ENCODE measurements around the gene CEP250. TPM values are rescaled to one million over a fixed set of nuclear protein-coding genes. Genes with fewer than 3 reads are reported as not detected.

CEP250 gene
- total RNA-seq, 1 experiment from 2014 or later: 42.3 TPM

DNA sequence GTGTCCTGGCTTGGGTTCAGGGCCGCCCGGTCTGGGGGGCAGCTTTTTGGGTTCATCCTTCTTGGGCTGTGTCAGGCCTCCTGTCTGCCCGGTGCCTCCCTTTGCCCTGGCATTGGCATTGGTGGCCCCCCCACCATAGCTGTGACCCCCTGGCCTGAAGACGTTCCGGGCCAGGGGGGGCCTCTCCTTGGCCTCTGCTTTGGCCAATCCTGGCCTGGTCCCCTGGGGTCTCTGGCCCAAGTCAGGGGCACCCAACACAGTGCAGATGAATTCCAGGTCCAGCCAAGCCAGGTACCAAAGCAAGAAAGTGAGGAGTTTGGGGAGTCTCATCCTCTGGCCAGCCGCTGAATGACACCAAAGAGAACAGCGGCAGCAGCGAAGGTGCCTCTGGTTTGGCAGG lies 17.8 kb upstream of the CEP250 start (continued):
- TF ChIP-seq, protein P1, sequence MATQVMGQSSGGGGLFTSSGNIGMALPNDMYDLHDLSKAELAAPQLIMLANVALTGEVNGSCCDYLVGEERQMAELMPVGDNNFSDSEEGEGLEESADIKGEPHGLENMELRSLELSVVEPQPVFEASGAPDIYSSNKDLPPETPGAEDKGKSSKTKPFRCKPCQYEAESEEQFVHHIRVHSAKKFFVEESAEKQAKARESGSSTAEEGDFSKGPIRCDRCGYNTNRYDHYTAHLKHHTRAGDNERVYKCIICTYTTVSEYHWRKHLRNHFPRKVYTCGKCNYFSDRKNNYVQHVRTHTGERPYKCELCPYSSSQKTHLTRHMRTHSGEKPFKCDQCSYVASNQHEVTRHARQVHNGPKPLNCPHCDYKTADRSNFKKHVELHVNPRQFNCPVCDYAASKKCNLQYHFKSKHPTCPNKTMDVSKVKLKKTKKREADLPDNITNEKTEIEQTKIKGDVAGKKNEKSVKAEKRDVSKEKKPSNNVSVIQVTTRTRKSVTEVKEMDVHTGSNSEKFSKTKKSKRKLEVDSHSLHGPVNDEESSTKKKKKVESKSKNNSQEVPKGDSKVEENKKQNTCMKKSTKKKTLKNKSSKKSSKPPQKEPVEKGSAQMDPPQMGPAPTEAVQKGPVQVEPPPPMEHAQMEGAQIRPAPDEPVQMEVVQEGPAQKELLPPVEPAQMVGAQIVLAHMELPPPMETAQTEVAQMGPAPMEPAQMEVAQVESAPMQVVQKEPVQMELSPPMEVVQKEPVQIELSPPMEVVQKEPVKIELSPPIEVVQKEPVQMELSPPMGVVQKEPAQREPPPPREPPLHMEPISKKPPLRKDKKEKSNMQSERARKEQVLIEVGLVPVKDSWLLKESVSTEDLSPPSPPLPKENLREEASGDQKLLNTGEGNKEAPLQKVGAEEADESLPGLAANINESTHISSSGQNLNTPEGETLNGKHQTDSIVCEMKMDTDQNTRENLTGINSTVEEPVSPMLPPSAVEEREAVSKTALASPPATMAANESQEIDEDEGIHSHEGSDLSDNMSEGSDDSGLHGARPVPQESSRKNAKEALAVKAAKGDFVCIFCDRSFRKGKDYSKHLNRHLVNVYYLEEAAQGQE (IDR thresholded peaks at IDR 0.05; ENCODE audit: low read depth): no peak
- no peak for TF ChIP-seq FOSL1 (IDR thresholded peaks at IDR 0.05; ENCODE audit: low read depth)
- TF ChIP-seq, protein P2, sequence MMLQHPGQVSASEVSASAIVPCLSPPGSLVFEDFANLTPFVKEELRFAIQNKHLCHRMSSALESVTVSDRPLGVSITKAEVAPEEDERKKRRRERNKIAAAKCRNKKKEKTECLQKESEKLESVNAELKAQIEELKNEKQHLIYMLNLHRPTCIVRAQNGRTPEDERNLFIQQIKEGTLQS (IDR thresholded peaks at IDR 0.05): no peak

DNA sequence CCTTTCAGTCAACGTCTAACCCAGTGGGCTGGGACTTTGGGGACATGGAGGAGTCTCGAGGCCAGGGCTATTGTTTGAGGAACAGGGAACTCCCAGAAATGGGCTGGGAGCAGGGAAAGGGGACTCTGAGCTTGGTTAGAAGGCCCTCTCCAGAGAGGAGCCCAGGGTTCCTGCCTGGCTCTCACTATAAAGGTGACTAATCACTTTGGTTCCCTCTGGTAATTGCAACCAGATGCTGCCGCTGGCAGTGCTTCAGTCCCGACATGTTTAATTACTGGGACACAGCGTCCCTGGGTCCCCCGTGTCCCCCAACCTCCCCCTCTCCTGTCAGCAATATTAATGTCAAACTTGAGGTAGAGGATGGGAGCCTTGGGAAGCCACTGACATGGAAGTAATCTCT lies 12.4 kb upstream of the CEP250 start:
- H3K27ac ChIP-seq (ENCODE audit: low read depth, low read length): no peak overlapping the region
- no peaks in the 10 kb centered on the region for H3K27me3 ChIP-seq (ENCODE audit: insufficient read depth, low read length)
- H3K9me2 ChIP-seq (ENCODE audit: insufficient read depth): no peaks in the 10 kb centered on the region
- no peak for DNase-seq (ENCODE audit: low read depth, low spot score)
- ChIA-PET RAD21 (ENCODE audit: low non-redundant PET in 1 of 2, low total read pairs in 2 of 2, uncharacterized antibody in 2 of 2, unreplicated experiment in 2 of 2) (no interaction called here), POLR2A (no interaction called here), CTCF (no interaction called here)
- no peak overlapping the region for H2AFZ ChIP-seq (ENCODE audit: low read depth, low read length, poor library complexity, severe bottlenecking)
- TF ChIP-seq, protein P2 (IDR thresholded peaks at IDR 0.05): no peak
- TF ChIP-seq EZH2phosphoT487 (IDR thresholded peaks at IDR 0.05; ENCODE audit: borderline replicate concordance): no peak
- no peak for TF ChIP-seq JUND (IDR thresholded peaks at IDR 0.05)
- TF ChIP-seq FOSL1 (IDR thresholded peaks at IDR 0.05; ENCODE audit: low read depth): no peak
- TF ChIP-seq ELF1 (IDR thresholded peaks at IDR 0.05; ENCODE audit: borderline replicate concordance, low read depth): no peak
- no peak for TF ChIP-seq CEBPB (IDR thresholded peaks at IDR 0.05; ENCODE audit: low read depth)
- no peak for TF ChIP-seq RAD21 (IDR thresholded peaks at IDR 0.05; ENCODE audit: low read depth)
- no peak for TF ChIP-seq CBX3 (IDR thresholded peaks at IDR 0.05; ENCODE audit: low read depth)
- TF ChIP-seq YY1 (IDR thresholded peaks at IDR 0.05; ENCODE audit: extremely low read depth, insufficient replicate concordance, low read depth, low read length): no peak
- TF ChIP-seq EGR1 (IDR thresholded peaks at IDR 0.05; ENCODE audit: low read depth): no peak
- no peak for TF ChIP-seq ZNF274 (IDR thresholded peaks at IDR 0.05; ENCODE audit: low read depth, low read length)
- TF ChIP-seq, protein P1 (IDR thresholded peaks at IDR 0.05; ENCODE audit: low read depth): no peak
- TF ChIP-seq, protein P3, sequence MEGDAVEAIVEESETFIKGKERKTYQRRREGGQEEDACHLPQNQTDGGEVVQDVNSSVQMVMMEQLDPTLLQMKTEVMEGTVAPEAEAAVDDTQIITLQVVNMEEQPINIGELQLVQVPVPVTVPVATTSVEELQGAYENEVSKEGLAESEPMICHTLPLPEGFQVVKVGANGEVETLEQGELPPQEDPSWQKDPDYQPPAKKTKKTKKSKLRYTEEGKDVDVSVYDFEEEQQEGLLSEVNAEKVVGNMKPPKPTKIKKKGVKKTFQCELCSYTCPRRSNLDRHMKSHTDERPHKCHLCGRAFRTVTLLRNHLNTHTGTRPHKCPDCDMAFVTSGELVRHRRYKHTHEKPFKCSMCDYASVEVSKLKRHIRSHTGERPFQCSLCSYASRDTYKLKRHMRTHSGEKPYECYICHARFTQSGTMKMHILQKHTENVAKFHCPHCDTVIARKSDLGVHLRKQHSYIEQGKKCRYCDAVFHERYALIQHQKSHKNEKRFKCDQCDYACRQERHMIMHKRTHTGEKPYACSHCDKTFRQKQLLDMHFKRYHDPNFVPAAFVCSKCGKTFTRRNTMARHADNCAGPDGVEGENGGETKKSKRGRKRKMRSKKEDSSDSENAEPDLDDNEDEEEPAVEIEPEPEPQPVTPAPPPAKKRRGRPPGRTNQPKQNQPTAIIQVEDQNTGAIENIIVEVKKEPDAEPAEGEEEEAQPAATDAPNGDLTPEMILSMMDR (IDR thresholded peaks at IDR 0.05 in 2 of 3, conservative IDR thresholded peaks at IDR 0.05 in 1 of 3; ENCODE audit: borderline replicate concordance in 1 of 3, insufficient read depth in 1 of 3, low read depth in 2 of 3, low read length in 2 of 3): no peak
- TF ChIP-seq, protein P4, sequence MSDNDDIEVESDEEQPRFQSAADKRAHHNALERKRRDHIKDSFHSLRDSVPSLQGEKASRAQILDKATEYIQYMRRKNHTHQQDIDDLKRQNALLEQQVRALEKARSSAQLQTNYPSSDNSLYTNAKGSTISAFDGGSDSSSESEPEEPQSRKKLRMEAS (IDR thresholded peaks at IDR 0.05): no peak
- TF ChIP-seq POLR2A (IDR thresholded peaks at IDR 0.05; ENCODE audit: borderline replicate concordance, extremely low read depth, insufficient read depth, insufficient read length): no peak
- H3K4me3 ChIP-seq (replicated peaks in 1 of 2; ENCODE audit: low read depth in 1 of 2, low read length in 2 of 2): no peak overlapping the region
- H3K36me3 ChIP-seq (ENCODE audit: control insufficient read depth in 1 of 2, insufficient read depth in 2 of 2, low read length in 2 of 2): no peaks in the 10 kb centered on the region
- no peak overlapping the region for H3K4me2 ChIP-seq (ENCODE audit: low read length)
- no peaks in the 10 kb centered on the region for H4K20me1 ChIP-seq (ENCODE audit: insufficient read depth)
- intact Hi-C loops (cut with micrococcal nuclease): no loop called here
- no peaks in the 10 kb centered on the region for H3K79me2 ChIP-seq (ENCODE audit: insufficient read depth, low read length)
- no peak overlapping the region for H3K9ac ChIP-seq (ENCODE audit: low read length)
- H3K9me3 ChIP-seq (ENCODE audit: control insufficient read depth in 1 of 2, insufficient read depth in 1 of 2, low read depth in 1 of 2, low read length in 2 of 2): no peaks in the 10 kb centered on the region
- ATAC-seq: no peak
- peaks cover 0 to 18% of the 10 kb centered on the region in 2 experiments for H3K4me1 ChIP-seq (ENCODE audit: control insufficient read depth in 1 of 2, insufficient read depth in 2 of 2, low read length in 2 of 2)
- no TSS peak for BruUV-seq (replicated peaks)

Measured in HCT116 (cell line).